ENCODE measurements around the gene CD19. TPM values are rescaled to one million over a fixed set of nuclear protein-coding genes. Genes with fewer than 3 reads are reported as not detected.

CD19 gene
- total and polyA plus RNA-seq, 12 donors, result 0.06 to 0.19 TPM; not detected in 10

DNA sequence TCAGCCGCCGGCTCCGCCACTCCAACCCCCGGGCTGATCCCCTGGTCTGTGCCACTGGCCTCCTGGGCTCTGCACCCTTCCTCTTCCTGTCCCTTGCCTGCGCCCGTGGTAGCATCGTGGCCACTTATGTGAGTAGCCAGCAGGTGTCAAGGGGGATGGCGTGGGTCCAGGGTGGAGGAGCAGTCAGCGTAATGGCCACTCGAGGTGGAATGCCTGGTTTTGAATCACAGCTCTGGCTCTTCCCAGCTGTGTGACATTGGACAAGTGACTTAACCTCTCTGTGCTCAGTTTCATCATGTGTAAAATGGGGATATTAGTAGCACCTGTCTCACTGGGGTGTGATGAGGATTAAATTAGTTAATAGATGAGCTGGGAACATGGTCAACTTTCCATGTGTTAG lies 50.6 kb downstream of the CD19 start:
- Histone ChIP-seq H3K27ac (no peak overlapping the region), H3K27me3 (no peaks in the 10 kb centered on the region), H3K9me3 (peaks cover 0 to 16% (median 7%) of the 10 kb centered on the region in 11 donors), H3K4me3 (no peak overlapping the region), H3K4me1 (peaks cover 0 to 13% (median 0%) of the 10 kb centered on the region in 9 donors), H3K36me3 (peaks cover 0 to 99% (median 47%) of the 10 kb centered on the region in 9 donors)
- DNase-seq, result no peak
- intact Hi-C loops (cut with DNase I), result no loop called here
- WGBS, 2 donors, result 96 to 99% methylated on average over 10 of the region's 10 CpGs
- ATAC-seq, result no peak
- TF ChIP-seq, protein P1, sequence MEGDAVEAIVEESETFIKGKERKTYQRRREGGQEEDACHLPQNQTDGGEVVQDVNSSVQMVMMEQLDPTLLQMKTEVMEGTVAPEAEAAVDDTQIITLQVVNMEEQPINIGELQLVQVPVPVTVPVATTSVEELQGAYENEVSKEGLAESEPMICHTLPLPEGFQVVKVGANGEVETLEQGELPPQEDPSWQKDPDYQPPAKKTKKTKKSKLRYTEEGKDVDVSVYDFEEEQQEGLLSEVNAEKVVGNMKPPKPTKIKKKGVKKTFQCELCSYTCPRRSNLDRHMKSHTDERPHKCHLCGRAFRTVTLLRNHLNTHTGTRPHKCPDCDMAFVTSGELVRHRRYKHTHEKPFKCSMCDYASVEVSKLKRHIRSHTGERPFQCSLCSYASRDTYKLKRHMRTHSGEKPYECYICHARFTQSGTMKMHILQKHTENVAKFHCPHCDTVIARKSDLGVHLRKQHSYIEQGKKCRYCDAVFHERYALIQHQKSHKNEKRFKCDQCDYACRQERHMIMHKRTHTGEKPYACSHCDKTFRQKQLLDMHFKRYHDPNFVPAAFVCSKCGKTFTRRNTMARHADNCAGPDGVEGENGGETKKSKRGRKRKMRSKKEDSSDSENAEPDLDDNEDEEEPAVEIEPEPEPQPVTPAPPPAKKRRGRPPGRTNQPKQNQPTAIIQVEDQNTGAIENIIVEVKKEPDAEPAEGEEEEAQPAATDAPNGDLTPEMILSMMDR (IDR thresholded peaks at IDR 0.05), result no peak

DNA sequence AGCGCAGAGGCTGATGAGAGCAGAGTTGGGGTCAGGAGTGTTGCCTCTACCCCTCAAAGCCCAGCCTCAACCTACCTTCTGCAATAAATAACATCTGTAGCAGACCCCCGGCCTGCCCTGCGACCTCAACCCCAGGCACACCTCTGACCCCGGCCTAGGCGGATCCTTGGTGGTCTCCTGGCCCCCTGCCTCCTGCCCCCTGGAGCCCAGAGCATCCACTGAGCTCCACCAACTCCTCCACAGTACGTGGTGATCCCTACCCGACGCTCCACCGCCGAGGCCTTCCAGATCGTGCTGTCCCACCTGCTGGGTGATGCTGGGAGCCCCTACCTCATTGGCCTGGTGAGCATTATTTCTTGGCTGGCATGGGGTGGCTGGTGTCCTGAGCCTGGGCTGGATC lies 51.2 kb downstream of the CD19 start:
- 91 to 93% methylated on average over 11 of the region's 11 CpGs for WGBS, 2 donors
- Histone ChIP-seq H3K9me3 (peaks cover 0 to 16% (median 8%) of the 10 kb centered on the region in 11 donors), H3K36me3 (peaks cover 0 to 98% (median 47%) of the 10 kb centered on the region in 9 donors), H3K27me3 (no peaks in the 10 kb centered on the region), H3K4me1 (peaks cover 0 to 13% (median 0%) of the 10 kb centered on the region in 9 donors), H3K4me3 (no peak overlapping the region), H3K27ac (no peak overlapping the region)
- TF ChIP-seq, protein P1 (IDR thresholded peaks at IDR 0.05), result no peak
- DNase-seq (no peak), ATAC-seq (no peak)
- intact Hi-C loops (cut with DNase I), result no loop called here

DNA sequence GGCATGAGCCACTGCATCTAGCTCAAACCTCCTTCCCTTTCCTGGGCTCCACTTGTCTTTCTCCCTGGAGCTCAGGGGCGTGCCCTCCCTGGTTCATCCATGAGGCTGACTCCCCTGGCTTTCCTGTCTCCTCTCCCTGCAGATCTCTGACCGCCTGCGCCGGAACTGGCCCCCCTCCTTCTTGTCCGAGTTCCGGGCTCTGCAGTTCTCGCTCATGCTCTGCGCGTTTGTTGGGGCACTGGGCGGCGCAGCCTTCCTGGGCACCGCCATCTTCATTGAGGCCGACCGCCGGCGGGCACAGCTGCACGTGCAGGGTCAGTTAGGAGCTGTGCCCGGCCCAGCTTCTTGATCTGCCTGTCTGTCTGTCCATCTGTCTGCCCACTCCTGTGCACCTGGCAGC lies 51.9 kb downstream of the CD19 start:
- WGBS, 2 donors, result 94 to 96% methylated on average over 18 of the region's 18 CpGs
- TF ChIP-seq, protein P1 (IDR thresholded peaks at IDR 0.05), result no peak
- no peaks in the 10 kb centered on the region for H3K27me3 ChIP-seq
- peaks cover 0 to 13% (median 0%) of the 10 kb centered on the region in 9 donors for H3K4me1 ChIP-seq
- DNase-seq (no peak), ATAC-seq (no peak)
- peaks cover 0 to 16% (median 8%) of the 10 kb centered on the region in 11 donors for H3K9me3 ChIP-seq
- intact Hi-C loops (cut with DNase I), result no loop called here
- H3K36me3 ChIP-seq, result peaks cover 0 to 98% (median 47%) of the 10 kb centered on the region in 9 donors
- peak overlapping the region in 1 of 10 donors; percentile 88 for H3K27ac ChIP-seq
- no peak overlapping the region for H3K4me3 ChIP-seq

DNA sequence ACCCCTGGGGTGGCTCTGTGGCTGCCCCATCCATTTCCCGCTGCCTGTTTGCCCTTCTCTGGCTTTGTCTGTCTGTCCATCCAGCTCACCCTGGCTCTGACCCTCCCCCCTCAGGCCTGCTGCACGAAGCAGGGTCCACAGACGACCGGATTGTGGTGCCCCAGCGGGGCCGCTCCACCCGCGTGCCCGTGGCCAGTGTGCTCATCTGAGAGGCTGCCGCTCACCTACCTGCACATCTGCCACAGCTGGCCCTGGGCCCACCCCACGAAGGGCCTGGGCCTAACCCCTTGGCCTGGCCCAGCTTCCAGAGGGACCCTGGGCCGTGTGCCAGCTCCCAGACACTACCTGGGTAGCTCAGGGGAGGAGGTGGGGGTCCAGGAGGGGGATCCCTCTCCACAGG lies 52.3 kb downstream of the CD19 start:
- Histone ChIP-seq H3K27me3 (no peaks in the 10 kb centered on the region), H3K4me3 (peak overlapping the region in 1 of 10 donors; percentile 51), H3K4me1 (peaks cover 0 to 13% (median 0%) of the 10 kb centered on the region in 9 donors), H3K36me3 (peaks cover 0 to 97% (median 44%) of the 10 kb centered on the region in 9 donors), H3K27ac (peak overlapping the region in 1 of 10 donors; percentile 88), H3K9me3 (peaks cover 0 to 16% (median 8%) of the 10 kb centered on the region in 11 donors)
- TF ChIP-seq, protein P1 (IDR thresholded peaks at IDR 0.05), result no peak
- intact Hi-C loops (cut with DNase I), result no loop called here
- WGBS, 2 donors, result 83% methylated on average over 12 of the region's 12 CpGs
- peak in 1 of 8 donors; percentile 19 for ATAC-seq
- DNase-seq, result no peak
